SIG-M5 treated with dmso at 0.1 percent for 504 hours (cell line): ENCODE results near the gene EIF4E2.

Experiments
- DNase-seq: peaks from one replicate; lab custom pipeline; 2025; ENCODE audit not compliant: unreplicated experiment; lab: John Stamatoyannopoulos, UW

Gene EIF4E2, protein sequence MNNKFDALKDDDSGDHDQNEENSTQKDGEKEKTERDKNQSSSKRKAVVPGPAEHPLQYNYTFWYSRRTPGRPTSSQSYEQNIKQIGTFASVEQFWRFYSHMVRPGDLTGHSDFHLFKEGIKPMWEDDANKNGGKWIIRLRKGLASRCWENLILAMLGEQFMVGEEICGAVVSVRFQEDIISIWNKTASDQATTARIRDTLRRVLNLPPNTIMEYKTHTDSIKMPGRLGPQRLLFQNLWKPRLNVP

DNA sequence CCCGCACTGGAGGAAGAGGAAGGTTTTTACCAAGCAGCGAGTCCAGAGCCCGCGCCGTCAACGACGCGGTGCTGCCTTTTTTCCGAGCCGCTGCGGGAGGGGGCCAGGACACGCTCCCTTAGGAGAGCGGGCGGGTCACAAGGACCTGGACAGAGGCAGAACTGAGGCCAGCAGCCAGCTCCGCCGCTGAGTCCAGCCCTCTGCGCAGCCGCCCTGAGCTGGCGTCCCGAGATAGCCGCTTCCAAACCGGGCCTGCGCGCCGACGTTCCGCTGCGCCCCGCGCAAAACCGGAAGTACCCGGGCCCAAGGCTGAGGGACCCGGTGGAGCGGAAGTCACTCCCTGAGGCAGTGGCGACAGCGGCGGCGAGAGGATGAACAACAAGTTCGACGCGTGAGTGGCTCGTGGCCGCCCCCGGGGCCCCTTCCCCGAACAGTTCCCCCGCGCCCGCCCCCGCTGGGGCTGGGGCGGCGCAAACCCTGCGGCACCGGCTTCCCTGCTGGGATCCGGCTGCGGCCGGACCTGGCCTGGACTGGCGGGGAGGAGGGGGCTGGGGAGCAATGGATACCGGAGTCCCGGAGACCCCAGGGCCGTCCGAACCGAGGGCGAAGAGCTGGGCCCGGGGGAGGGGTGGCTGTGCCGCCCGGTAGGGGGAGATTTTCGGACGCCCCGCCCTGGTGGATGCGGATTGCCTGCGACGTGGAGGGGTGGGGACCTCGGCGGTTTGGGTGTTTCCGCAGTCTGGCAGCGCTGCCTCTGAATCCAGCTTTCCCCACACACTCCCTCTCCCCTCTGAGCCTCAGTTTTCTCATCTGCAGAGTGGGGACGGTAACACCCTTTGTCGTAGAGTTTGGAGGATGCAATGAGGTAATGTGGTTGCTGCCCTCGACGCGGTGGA, at the start of gene EIF4E2, which contains the start of gene TIGD1:
TSS of gene EIF4E2 (plus strand) at position 336 of the 896 bp plus-strand sequence. CDS start at position 372, 36 bp downstream.
TSS of gene TIGD1 (minus strand) at position 204 of the 896 bp plus-strand sequence. CDS start 675 bp downstream, outside the sequence.
- DNase-seq = peak; percentile 91

DNA sequence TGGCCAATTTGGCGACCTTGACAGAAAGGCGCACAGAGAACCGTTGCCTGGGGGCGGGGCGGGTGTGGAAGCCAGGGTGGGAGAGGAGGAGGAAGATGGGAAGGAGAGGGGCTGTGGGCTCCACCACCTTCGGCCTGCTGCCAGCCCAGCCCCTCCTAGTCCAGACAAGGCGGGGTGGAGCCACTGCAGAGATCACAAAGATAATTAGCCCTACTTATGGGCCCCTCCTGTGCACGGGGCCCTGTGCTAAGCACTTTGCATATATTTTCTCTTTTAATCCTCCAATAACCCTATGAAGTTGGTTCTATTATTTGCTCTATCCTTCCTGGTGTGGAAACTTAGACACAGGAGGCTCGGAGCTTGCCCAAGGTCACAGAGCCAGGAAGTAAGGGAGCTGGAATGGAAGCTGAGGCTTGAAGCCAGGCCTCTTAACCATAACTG, 49.1 kb upstream of the EIF4E2 start:
- DNase-seq = no peak

DNA sequence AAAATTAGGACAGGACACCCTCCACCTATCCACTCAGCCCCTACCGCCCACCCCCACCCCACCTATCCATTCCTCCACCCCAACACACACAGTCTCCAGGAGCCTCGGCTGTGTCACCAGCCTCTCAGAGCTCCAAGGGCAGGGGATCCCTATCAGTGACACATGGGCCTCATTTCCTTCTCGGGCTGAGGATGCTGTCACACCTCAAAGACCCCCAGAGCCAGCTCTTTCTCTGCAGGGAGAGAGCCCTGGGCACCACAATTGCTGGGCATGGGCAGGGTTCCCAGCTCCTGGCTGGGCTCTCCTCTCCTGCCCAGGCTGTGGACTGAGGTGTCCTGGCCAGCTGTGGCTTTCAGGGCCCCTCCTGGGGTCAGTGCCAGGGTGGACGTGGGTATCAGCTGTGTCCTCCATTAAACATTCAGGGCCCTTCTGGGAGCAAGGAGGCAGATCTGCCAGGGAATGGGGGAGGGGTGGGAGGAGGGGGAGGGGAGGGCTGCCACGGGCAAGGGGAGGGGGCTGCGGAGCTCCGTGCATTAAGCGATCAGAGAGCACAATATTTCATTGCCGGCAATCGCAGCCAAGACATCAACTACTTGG, 48.6 kb upstream of the EIF4E2 start:
- no peak for DNase-seq

- DNase-seq = no peak
These were observed 48.0 kb upstream of the EIF4E2 start for GRCh38 chr2:232502511-232502910.

- no peak for DNase-seq
These were observed 47.3 kb upstream of the EIF4E2 start for GRCh38 chr2:232502911-232503808.

DNA sequence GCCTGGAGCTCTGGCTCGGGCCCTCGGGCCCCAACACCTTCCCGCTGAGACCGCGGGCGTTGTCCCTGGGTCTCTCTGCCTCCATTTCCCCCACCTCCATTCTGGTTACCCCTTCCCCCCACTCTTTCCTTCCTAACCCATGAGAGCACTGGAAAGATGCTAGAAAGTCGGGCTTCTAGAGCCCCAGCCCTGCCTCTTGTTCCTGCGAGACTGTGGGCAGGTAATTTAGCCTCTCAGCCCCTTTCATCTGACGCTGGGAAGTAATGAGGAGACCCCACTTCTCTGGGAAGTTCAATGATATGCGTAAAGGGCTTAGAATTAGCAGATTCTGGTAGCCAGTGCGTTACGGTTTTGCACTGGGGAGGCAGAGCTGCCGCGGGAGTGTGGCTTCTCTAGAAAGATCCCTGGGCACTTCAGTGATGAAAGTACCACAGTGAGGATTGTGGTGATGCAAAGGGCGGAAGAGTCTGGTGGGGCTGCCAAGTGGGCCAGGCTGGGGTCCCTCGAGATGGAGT, 46.6 kb upstream of the EIF4E2 start:
- no peak for DNase-seq

- DNase-seq = no peak
These were observed 46.1 kb upstream of the EIF4E2 start for GRCh38 chr2:232504438-232504837.

- no peak for DNase-seq
These were observed 44.6 kb upstream of the EIF4E2 start for GRCh38 chr2:232505856-232506255.

DNA sequence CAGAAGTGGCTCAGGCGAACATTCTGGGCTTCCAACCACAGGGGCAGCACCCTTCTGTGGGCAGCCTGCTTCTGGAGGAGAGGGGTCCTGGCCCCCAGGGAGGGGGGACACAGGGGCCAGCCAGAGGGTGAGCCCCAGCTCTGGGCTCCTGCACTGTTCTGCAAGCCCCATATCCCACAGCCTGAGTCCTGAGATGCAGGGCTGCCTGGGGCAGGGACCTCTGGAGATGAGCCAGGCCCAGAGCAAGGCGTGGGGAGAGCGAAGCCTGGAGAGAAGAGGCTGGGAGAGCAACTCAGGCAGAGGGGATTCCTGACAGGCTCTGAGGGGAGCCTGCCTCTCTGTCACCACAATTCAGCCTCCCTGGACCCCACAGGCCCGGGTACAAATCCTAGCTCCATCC, 43.8 kb upstream of the EIF4E2 start:
- DNase-seq = no peak

DNA sequence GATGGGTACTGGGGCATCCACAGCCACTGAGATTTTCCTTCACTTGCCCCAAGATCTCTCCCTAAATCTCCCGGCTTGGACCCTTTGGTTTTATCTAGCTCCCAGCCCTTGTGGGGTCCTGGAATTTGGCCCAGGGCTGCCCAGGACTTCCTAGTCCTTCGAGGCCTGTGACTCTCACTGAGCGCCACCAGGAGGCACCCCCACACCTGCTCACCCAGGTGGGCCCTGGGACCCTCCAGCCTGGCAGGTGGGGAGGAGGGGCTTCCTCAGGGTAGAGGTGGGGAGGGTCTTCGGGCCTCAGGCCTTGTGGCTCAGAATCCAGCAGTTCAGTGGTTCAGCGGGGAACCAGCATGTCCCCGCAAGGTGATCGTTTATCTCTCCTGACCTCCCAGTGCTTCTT, 42.2 kb upstream of the EIF4E2 start:
- DNase-seq = no peak

DNA sequence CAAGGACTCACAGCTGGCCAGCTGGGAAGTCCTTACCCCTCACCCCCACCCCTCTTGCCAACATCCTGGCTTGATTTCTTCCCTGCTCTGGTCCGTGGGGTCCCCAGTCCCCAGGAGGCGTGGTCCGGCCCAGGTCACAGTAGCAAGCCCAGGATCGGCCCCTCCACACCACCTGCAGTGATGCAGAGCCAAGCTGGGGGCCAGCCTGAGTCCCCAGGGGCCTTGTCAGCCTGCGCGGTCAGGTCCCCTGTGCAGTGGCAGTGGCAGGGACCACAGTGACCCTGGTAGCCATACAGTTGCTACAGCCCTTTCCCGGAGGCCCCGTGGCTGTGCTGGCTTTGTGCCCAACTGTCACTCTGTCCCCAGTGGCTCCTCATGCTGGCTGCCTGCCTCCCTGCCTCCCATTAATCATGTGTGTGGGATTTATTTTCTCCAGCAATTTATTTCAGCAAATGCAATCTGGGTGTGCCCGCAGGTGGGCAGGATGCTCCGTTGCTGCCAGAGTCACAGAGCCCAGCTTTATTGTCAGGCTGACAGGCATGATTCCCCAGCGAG, 39.1 kb upstream of the EIF4E2 start:
- no peak for DNase-seq

DNA sequence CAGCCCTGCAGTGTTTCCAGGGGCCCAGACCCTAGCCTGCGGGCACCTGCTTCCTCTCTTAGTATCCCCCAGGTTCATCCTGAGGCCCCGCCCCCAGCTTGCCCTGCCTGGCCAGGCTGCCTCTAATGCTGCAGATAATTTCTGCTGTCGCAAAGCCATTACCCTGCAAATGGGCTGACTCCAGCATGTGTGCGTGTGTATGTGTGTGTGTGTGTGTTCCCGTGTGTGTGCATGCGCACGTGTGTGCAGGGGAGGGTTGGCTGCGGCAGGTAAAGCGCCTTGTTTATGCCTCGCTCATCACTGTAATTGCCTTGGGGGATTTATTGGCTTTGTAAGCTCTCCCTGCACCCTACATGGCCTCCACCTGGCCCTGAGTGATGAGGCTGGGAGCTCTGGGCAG, 37.9 kb upstream of the EIF4E2 start:
- DNase-seq = no peak

- no peak for DNase-seq
These were observed 37.1 kb upstream of the EIF4E2 start for GRCh38 chr2:232513353-232513752.

- no peak for DNase-seq
These were observed 34.9 kb upstream of the EIF4E2 start for GRCh38 chr2:232515639-232516038.

GRCh38 chr2:232516551-232516950, 33.9 kb upstream of the EIF4E2 start:
- DNase-seq = no peak

- no peak for DNase-seq
These were observed 31.6 kb upstream of the EIF4E2 start for GRCh38 chr2:232518844-232519243.

- DNase-seq = no peak
These were observed 30.7 kb upstream of the EIF4E2 start, which contains the start of gene PRSS56 for GRCh38 chr2:232519581-232520438. TSS of gene PRSS56 (plus strand) at chr2:232520388. CDS start at chr2:232520599, 211 bp downstream.

DNA sequence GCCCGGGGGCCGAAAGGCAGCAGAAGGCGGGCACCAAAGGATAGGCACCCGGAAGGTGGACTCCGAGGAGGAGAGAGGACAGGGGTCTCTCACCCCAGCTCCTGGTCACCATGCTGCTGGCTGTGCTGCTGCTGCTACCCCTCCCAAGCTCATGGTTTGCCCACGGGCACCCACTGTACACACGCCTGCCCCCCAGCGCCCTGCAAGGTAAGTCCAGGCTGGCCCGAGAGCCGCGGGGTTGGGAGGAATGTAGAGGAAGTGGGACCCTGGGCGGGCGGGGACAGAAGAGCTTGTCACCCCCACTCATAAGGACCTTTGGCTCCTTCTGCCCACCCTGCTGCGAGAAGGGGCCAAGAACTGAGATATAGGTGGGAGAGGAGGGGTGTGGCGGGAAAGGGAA, 30.0 kb upstream of the EIF4E2 start:
- no peak for DNase-seq

DNA sequence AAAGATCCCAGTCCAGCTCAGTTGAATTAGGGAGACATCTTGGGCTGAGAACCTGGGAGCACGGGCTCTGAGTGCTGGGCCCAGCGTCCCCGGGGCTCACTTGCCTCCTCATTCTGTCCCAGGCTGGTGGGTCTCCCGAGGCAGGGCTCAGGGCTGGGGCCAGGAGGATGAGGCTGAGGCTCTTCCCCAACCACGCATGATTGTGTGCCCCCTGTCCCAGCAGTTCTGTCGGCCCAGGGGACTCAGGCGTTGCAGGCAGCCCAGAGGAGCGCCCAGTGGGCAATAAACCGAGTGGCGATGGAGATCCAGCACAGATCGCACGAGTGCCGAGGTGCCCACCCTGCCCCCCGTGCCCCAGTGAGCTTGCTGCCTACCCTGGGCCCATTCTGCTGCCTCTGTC, 29.4 kb upstream of the EIF4E2 start:
- no peak for DNase-seq
